ENCODE measurements around the gene EFCAB5. TPM values are rescaled to one million over a fixed set of nuclear protein-coding genes. Genes with fewer than 3 reads are reported as not detected.

The EFCAB5 gene
- total and polyA plus RNA-seq, 2 of the 13 experiments (the other 11 are each of a cell fraction or from before 2014, with no cell fraction given): 0.15 TPM; not detected in 1

GRCh38 chr17:30116661-30117551 is 175.5 kb downstream of the EFCAB5 start, which contains the start of gene NSRP1 (continued):
- peak; percentile 87 for TF ChIP-seq ZHX2 (IDR thresholded peaks at IDR 0.05; ENCODE audit: low read depth)
- no peak for TF ChIP-seq ZHX2 (CRISPR knock-in tag; IDR thresholded peaks at IDR 0.05; ENCODE audit: borderline replicate concordance)
- TF ChIP-seq KDM5B (CRISPR knock-in tag; IDR thresholded peaks at IDR 0.05; ENCODE audit: borderline replicate concordance): peak; percentile 68; the same call in 1 of the 2 replicates
- peak; percentile 63; the same call in 1 of the 2 replicates for TF ChIP-seq ZNF564 (CRISPR knock-in tag; IDR thresholded peaks at IDR 0.05)
- no peak for TF ChIP-seq DPF2 (CRISPR knock-in tag; IDR thresholded peaks at IDR 0.05; ENCODE audit: borderline replicate concordance, low read depth)
- TF ChIP-seq CHCHD3 (CRISPR knock-in tag; IDR thresholded peaks at IDR 0.05): no peak
- no peak for TF ChIP-seq CENPX (CRISPR knock-in tag; IDR thresholded peaks at IDR 0.05)
- TF ChIP-seq POGK (CRISPR knock-in tag; conservative IDR thresholded peaks at IDR 0.05): 0 out of 2 replicates have a peak, but pooled peaks have one; percentile 41
- TF ChIP-seq ZNF362 (CRISPR knock-in tag; IDR thresholded peaks at IDR 0.05; ENCODE audit: borderline replicate concordance): peak; percentile 24; the same call in 1 of the 2 replicates
- TF ChIP-seq GLI4 (CRISPR knock-in tag; IDR thresholded peaks at IDR 0.05; ENCODE audit: borderline replicate concordance): 0 out of 2 replicates have a peak, but pooled peaks have one; percentile 66
- no peak for TF ChIP-seq AKNA (CRISPR knock-in tag; IDR thresholded peaks at IDR 0.05; ENCODE audit: borderline replicate concordance)
- TF ChIP-seq ATF7 (IDR thresholded peaks at IDR 0.05): peak; percentile 55; the same call in 1 of the 2 replicates
- peak; percentile 84; the same call in 1 of the 2 replicates for TF ChIP-seq ATF7 (CRISPR knock-in tag; IDR thresholded peaks at IDR 0.05)
